Activated CD4-positive, CD25-positive, alpha-beta regulatory T cell (primary cell): ENCODE results near the gene PIGA.
A peak's percentile ranks its signal among the peaks of the same experiment; 100 is the strongest.

Experiments used
- DNase-seq, 4 experiments: peaks; one replicate each; lab custom pipeline; 2025; lab: John Stamatoyannopoulos, UW

The PIGA gene, protein sequence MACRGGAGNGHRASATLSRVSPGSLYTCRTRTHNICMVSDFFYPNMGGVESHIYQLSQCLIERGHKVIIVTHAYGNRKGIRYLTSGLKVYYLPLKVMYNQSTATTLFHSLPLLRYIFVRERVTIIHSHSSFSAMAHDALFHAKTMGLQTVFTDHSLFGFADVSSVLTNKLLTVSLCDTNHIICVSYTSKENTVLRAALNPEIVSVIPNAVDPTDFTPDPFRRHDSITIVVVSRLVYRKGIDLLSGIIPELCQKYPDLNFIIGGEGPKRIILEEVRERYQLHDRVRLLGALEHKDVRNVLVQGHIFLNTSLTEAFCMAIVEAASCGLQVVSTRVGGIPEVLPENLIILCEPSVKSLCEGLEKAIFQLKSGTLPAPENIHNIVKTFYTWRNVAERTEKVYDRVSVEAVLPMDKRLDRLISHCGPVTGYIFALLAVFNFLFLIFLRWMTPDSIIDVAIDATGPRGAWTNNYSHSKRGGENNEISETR

DNA sequence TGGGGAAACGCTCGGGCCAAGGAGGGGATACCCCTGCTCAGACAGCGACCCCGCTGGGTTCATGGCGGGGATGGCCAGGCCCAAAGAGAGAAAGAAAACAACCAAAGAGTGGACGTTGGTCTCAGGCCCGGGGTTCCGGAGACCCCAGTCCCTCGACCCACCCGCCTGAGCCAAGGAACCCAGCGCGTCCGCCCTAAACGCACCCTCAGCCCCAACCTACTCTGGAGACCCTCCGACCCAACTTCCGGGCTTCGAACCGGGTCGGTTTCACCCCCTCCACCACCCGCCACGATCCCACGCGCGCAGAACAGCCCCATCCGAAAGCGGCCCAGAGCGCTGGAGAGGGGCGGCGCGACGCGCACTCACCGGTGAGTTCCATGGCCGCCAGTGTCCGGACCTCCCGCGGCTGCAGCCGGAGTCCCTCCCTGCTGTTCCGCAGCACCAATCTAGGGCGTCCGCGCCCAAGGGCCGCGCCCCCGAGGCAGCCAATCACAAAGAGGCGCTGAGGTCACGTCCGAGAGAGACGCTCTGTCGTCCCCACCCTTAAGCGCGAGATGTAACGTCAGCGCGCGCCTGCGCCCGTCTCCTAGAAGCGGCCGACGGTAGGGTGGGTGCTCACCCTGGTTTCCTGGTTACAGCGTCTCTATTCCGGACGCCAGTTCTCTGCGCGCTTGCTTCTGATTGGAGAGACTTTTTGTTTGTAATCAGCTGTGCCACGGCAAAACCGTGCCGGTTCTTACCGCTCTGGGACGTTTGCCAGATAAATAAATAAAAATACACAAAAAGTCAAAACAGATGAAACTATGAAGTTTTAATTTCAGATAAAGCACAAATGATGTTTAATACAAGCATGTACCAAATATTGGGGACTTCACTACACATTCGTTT, at the start of gene PIGA:
Gene PIGA, minus strand, starts transcription at position 389 of the 888 bp plus-strand sequence. CDS start 3,593 bp downstream, outside the sequence.
- DNase-seq, result peak; percentile 69 to 85 (median 80)

DNA sequence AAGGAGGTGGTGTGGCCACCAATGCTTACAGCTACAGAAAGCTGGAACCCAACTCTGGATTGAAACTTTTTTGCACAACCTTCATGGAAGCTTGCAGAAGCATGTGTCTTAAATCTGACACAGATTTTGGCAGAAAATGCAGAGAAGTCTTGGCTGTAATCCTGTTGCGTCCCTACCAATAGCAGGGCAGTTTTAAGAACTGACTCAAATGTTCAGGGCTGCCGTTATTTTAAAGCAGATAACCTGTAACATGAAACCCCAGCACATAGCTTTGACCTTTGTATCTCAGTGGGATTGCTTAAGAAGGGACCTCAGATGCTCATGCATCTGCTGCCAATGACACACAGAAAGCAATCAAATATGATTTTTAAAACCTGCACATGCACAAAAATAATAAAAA, 49.0 kb upstream of the PIGA start, which contains the start of gene VEGFD:
Gene VEGFD, minus strand, starts transcription at position 110 of the 400 bp plus-strand sequence. CDS start 467 bp downstream, outside the sequence.
- DNase-seq, result no peak

DNA sequence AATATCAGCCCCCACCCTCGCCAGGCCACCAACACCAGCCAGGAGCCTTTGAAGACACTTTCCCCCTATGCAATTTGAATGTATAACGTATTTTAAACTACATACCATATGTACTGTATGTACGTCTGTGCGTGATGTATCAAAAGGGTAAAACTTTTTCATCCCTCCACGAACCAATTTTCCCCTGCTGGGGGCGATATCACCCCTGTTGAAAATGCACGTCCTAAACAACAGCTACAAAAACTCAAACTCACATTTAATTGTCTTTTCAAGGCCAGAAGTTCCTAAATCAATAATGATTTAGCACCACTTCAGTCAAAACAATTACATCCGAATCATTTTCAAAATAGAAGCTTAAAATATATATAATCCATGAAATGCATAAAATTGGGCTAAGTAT, 47.5 kb upstream of the PIGA start:
- no peak for DNase-seq

DNA sequence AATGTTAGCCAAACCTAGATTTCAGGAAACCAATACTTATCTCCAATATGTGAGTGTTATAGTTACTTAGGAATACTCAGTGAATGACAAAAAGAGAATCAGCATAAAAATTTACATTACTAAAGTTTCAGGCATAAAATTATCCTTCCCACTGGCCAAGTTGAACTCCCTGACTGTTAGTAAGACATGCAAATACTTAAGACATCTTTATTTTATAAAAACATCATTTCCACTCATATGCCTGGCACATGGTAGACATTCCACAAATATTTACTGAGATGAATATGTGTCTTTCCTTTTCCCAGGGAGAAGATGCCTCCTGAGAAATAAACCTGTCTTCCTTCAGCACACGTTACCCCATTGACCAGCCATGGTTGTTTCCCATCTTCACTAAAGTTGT, 41.6 kb upstream of the PIGA start:
- no peak for DNase-seq

DNA sequence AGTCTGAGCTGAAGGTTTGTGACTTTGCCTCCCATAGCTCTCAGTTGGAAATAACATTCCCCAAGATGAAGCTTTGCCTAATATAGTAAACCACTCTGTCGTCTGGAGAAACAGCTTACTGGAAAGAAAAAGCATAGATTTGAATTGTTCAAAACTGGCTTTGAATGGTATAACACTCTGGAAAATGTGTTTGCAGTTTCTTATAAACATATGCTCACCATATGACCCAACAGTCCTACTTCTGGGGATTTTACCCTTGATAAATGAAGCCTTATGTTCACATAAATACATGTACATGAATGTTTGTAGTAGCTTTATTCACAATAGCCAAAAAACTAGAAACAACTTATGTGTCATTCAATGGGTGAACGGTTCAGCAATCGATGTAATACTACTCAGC, 38.7 kb upstream of the PIGA start:
- no peak for DNase-seq

DNA sequence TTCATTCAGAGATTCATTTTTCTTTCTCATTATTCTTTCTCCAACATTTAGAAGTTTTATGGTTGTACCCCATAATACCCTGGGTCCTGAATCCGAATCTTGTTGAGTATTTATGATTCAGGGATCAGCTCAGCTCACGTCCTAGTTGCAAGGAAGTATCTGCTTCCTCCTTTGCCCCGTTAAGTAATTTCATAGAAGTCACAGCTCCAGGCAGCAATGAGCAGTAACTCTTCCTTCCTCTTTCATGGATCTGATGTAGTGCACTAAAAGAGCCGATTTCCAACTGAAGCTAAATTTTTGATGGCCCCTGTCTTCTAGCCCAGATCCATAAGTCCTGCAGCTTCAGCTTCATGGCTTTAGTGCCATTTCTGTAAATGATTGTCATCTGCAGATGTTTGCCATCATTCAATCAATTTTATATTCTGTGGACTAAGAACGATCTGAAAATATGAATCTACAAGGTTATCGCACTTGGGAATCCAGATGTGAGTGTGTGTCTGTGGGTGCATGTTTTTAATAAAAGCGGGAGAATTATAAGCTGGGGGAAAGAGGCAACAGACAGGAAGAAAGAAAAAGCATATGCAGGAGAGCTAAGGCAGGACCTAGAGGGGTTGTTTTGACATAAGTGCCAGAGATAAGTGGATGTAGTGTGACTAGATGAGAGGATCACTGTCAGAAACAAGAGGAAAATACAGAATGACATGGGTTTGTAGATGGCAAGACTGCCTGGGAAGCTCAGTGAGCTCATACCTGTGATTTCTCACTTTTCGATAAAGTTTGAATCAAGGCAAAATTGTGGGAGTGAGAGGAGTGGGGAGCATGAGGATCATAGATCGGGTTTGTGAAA, 31.4 kb upstream of the PIGA start:
- no peak for DNase-seq

DNA sequence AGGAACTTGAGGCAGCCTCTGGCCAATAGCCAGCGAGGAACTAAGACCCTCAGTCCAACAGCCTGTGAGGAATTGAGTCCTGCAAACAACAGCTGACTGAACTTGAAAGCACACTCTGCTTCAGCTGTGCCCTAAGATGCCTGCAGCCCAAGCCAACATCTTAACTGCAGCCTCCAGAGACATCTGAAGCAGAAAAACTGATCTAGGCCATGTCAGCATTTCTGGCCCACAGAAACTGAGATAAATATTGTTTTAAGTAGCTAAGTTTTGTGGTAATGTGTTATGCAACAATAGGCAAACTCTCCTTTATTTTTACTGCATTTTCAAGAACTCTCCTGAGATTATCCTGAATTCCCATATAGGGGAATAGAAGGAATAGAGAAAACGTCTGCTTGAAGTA, 24.4 kb upstream of the PIGA start:
- DNase-seq, result no peak

DNA sequence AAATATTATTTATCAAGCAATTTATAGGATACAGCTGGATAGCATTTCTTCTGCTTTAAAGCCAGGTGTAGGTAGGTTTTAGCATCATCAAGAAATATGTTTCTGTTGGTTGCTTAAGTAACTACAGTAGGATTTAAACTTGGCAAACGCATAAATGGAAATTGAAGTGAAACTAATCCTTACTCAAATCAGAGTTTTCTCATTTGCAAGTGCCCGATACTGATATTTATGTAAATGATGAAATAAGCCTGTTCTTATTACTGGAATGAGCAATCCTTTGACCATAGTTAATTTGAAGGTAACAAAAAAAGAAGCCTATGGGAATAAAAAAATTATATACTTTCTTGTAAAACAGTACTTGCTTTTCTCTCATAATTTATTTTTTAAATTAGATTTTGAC, 23.2 kb upstream of the PIGA start:
- DNase-seq, result no peak

DNA sequence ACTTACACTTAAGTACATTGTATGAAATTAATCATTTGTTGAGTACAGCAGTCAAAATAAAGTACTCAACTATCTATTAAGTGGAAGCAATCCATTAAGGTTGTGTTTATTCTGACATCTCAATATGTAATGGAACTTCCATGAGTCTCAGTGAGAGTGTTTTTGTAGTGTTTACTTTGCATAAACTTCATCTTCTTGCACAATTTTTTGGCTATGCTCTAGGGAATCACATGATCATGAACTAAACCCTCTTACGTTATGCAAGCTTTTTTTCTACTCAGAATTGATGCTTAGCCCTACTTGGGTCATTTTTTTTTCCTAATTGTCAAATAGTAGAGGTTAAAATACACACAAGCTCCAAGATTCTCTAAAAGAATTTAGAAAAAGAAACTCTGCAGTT, 21.1 kb upstream of the PIGA start:
- DNase-seq, result no peak

DNA sequence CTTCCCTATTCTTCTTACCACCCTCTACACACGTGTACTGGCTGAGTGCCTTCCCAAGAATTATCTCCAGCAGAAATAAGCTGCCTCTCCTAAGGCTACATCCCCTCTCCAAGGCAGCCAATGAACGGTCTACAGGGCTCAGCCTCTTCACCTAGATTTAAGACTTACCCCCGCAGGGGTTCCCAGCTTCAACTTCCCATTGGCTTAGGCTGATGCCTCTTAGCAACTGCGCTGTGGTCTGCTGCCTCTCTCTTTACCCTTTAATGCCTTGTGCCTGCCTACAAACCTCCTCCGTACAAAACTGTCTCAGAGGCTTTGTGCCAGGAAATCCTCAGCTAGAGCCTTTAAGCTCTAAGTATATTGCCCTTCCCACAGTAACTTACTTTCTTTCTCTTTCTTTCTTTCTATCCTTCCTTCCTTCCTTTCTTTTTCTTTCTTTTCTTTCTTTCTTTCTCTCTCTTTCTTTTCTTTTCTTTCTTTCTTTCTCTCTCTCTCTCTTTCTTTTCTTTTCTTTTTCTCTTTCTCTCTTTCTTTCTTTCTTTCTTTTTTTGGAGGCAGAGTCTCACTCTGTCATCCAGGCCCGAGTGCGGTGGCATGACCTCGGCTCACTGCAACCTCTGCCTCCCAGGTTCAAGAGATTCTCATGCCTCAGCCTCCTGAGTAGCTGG, 15.1 kb upstream of the PIGA start:
- DNase-seq, result no peak

DNA sequence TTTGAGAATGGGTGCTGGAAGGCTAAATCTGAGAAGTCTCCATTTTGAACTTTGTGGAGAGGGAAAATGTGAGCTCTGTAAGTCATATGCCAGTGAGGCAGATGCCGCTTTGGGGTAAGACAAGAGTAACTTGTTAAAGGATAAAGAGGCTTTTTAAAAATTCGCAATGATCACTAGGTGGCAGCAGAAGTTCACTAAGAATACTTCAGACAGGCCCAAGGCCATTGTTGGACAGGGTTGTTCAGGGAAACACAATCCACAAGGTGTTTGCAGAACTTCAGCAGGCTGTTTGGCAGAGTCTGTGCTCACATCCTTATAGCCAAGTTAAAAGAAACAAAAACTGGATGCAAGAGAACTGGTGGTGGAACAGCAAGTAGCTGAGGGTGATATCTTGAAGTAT, 13.7 kb upstream of the PIGA start:
- DNase-seq, result no peak

DNA sequence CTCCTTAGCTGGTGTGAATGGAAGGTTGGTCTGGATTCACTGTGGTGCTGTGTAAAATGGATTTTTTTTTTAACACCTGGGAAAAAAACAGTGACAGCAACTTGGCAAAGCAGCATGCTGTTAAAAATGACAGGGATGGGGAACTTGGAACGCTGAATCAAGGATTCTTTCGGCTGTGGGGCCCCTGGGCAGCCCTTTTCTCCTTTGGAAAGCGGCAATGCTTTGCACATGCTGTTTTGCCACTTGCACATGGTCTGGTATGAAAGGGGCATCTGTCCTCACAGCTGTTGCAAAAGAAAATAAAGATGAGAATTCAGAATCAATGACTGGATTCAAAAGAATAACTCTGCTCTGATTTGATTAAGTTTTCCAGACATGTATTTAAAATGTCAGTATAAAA, 10.7 kb upstream of the PIGA start:
- DNase-seq, result no peak

DNA sequence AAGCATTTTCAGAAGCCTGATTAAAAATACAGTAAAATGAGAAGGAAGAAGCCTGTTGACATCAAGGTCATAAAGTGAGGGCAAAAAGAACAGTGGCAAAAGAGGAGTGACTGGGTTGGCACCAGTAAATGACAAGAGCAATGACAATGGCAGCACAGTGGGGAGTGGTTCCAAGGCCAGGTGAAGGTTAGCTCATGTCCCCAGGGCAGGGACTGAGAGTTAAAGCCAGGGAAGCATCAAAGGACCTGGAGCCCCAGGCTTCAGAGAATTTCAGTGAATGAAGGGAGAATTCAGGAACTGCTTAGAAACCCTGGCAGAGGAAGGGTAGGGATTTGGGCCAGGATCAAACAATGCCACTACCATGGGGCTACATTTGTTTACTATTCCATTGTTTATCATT, 8.8 kb upstream of the PIGA start:
- DNase-seq, result no peak

DNA sequence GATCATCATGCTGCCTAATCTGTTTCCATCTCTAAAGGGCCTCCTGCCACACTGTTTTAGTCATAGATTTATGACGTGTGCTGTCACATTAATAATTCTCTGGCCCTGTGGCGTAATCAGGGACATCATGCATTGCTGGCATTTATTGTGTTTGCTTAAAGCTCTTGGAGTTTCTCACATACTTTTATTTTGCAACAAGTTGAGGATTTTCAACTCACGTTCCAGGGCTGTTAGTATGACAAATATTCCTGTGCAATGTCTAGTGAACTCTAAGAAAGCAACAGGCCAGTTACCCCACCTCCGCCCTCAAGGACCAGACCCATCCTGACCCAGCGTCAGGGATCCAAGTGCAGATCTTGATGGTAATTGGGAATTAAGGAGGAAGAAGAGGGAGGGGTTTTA, 7.8 kb upstream of the PIGA start:
- DNase-seq, result no peak

DNA sequence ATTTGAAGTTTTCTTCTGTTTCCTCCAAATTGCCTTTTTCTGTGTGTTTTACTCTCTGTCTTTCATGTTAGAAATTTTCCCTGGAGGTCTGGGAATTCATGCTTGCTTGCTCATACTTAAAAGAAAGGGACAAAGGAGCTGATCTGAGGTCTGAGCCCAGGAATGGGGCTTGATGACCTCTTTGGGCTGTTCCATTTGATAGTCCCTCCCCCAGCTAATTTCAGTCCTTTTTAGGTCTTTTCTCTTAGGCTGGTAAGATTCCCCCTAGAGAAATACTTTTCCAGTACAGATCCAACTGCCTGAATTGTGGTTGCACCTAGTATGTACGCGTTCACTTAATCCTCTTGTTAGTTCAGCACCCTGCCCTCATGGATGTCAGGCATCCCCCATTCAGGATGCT, 5.5 kb upstream of the PIGA start:
- DNase-seq, result no peak

DNA sequence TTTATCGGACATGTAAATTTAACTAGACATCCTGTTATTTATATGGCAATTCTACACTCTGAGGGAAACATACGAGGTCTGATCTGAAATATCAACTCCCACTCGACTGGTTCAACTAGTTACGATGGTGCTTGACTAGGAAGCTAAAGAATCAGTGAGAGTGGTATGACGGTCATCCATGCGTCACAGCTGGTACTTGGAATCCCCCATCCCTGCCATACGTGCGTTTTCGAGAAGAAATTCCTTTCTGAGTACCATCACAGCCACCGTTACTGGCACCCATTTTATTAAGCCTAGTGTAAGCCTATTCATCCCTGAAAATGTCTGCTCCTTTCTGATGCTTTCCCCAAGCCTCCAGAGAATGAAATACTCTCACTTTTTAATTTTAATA, 695 bp upstream of the PIGA start:
- DNase-seq, result no peak

DNA sequence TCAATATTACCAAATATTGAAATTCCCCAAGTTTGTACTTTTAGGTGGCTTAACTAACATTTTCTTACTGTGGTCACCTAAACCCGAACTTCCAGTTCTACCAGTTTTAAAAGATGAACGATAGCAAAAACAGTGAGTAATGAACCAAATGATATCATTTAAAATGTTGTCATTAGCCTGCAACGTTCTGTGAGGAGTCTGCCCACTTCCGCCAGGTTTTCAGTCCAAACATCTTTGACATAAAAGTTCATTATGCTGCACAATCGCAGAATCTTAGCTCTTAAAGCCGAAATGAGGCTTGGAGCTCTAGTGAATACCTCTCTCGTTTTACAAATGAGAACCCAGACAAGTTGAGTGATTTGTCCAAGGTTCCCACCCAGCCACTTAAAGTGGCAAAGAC, 762 bp downstream of the PIGA start:
- no peak for DNase-seq

DNA sequence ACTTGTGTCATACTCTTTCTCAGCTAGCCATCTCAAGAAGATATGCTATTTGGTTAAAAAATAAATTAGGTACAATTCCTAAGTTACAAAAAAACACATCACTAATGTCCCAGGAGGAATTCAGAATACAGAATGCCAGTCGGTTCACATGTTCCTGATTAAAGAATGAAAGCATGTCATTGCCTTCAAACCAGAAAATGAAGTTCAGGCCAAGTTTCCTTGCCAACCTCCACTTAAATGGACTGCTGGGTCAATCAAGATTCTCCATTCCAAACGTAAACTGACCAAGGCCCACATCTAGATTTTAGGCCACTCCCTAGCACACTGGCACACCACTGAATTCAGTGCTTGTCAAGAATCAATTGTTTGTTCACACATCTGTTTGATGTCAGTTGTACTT, 6.5 kb downstream of the PIGA start:
- no peak for DNase-seq

DNA sequence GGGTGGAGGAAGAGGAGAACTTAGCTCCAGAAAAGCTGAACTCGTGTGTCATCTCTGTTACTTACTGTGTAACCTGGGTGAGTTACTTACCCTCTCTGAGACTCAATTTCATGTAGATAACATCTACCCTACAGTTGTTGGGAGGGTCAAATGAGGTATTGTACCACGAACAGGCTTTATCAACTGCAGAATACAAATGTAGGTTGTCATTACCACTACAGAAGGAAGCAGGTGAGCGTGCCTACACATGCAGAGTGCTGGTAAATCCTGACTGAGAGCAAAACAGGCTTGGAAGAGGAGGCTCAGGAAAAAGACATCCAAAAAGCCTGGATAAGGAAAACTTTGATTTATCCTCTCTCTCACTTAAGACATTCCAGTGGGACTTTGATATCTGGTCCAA, 7.2 kb downstream of the PIGA start:
- no peak for DNase-seq

DNA sequence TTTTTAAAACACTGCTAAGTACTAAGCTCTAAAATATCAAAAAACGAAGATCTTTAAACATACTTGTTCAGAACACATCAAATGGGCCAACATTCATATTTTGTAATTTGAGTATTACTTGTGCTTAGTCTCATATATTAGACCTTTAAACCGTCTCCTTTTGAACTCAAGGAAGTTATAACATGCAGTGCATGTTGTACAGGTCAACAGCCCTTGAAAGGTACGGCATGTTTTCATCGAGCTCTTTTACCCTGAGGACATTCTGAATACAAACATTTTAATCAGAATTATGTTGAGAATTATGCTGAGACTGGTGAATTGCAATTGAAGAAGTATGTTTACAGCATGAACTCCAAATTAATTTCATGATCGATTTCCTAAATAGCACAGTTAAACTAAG, 12.9 kb downstream of the PIGA start:
- DNase-seq, result no peak

DNA sequence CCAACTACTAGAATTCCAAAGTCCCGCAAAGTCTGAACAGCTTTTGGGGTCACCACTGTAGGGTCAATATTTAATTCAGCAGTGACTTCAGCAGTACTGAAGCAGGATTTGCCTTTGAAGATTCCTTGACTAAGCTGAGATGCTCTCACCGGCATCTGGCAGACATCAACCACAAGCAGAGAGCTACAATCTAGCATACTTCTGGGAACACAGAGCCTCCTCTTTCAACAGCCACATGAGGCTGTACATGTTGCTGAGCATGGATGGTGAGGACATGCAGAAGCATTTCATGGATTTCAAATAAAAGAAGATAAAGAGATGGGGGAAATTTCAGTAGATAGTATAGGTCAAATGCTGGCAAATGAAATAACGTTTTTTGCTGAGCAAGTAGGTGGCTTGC, 13.3 kb downstream of the PIGA start:
- DNase-seq, result no peak

DNA sequence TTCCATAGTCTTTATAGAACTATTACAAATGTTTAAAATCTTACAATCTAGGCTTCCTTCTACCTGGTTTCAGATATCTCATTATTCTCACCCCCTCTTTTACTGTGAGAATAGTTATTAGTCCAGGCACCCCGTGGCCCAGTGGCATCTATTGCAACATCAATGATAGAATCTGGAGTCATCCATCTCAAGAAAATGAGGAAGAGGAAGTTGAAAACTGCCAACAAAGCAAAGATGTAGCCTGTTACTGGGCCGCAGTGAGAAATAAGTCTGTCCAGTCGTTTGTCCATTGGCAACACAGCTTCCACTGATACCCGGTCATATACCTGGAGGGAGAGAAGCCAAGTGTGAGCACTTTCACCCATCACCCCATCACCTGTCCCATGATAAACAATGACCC, 13.9 kb downstream of the PIGA start:
- no peak for DNase-seq
